ENCODE results near the gene CDK6.
"Not testable (repeated sequence)": the region's sequence is repeated elsewhere in the genome, so short reads cannot be mapped to it uniquely, and the experiment has no call there.

CDK6 gene

DNA sequence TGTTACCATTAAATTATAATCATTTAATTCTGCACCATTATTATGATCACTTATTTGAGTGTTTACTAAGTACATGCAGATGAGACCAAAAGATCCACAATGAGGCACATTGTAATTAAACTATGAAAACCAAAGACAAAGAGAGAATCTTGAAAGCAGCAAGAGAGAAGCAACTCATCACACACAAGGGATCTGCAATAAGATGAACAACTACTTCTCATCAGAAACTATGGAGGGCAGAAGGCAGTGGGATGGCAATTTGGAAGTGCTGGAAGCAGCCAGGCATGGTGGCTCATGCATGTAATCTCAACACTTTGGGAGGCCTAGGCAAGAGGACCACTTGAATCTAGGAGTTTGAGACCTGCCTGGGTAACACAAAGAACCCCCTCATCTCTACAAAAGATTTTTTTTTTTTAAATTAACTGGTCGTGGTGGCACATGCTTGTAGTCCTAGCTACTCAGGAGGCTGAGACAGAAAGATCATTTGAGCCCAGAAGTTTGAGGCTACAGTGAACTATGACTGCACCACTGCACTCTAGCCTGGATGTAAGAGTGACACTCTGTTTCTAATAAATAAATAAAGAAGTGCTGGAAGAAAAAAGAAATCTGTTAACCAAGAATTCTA, 47.7 kb downstream of the CDK6 start:
- DNase-seq: no peak

DNA sequence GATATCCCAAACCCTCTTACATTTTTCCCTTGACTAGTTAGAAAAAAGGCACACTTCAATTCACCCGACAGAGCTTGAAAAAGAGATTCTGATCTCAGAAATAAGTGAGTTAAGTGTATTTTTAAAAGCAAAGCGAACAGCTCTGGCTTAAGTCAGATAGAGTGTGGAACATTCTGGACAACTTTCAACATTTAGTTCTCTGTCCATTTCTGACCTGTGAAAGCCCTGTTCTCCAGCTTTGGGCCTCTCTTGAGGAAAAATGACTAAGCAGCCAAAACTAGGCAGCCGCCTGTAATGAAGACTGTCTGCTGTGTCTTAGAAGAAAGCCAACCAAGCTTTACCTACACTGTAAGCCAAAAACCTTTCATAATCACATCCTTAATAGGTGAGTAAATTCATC, 50.5 kb downstream of the CDK6 start:
- DNase-seq: no peak

DNA sequence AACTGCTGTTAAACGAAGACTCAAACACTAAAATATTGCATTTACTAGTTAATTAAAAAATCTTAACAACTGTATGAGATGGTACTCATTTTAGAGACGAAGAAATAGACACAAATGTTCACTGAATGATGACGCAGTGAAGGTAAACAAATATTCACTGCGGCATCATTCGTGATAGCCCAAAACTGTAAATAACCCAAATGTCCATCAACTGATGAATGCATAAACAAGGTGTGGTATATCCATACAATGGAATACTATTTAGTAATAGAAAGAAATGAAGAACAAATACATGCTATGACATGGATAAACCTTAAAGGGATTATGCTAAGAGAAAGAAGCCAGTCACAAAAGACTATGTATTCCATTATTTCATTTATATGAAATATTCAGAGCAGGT, 51.4 kb downstream of the CDK6 start:
- no peak for DNase-seq

DNA sequence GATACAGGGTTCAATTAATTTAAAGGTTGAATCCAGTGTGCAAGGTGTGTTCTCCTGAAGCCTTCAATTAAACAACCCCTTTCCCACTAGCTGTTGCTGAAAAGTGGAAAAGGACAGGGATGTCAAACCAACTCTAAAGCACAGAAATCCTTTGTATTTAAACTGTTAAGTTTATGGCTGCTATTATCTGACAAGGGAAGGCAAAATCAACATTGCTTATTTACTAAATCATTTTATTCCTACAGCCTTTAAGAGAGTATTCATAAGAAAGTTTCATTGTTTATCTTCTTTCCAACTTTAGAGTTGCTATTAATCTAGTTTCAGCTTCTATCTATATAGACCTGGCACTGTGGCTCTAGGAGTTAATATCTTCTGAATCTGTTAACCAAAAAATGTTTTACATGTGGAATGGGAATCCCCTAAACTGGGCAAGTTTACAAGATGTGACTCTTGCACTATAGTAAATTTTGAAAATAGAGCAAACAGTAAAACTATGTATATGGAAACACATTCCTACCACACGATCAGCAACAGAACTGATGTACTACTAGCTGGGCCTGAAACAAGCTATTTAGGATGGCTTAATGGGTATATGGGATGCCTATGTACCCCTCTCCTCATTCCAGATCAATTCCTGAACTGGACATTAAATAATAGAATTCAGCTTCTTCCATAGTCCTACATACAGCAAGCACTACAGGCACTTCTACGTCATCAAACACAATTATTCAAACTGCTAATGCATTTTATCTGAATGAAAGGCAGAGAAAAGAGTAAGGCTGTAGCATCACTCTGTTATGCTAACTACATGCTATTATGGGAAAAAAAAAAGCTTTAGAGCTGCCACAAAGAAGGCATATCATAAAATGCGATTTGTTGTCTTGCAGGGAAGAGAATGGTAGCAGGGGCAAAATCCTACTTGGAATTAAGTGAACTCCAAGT, 52.8 kb downstream of the CDK6 start:
- DNase-seq: no peak

DNA sequence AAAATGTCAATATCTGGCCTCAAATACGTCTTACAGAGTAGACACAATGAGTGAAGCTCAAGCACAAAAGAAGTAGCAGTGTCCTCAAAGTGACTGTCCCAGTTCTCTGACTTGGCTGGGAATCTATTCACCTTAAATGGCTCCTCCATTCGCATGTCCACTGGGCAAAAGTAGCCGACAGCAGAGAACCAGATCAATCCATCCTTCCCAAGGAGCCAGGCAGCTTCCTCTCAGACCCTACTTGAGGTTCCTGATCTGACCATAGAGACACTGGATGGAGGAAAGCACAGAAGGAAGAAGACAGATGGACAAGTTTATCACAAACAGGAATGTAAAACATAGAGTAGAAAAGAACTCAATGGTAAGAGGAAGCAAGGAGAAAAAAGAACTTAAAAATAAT, 53.5 kb downstream of the CDK6 start:
- no peak for DNase-seq

DNA sequence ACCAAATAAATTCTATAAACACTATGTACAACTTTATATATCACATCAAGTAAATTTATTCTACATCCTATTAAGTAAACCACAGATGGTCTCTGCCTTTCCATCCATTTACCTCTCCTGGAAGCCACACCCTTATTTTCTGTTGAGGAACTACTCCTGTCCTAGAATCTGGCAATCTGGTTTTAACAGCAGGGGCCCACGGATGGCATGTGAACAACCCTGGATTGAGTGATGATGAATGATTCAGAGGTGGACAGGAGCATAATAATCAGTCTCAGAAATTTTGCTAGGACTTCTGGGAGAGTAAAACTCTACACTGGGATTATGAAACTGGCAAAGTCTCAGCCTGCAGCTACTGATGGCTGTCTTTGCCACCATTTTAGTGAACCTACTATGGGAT, 54.1 kb downstream of the CDK6 start:
- DNase-seq: no peak

DNA sequence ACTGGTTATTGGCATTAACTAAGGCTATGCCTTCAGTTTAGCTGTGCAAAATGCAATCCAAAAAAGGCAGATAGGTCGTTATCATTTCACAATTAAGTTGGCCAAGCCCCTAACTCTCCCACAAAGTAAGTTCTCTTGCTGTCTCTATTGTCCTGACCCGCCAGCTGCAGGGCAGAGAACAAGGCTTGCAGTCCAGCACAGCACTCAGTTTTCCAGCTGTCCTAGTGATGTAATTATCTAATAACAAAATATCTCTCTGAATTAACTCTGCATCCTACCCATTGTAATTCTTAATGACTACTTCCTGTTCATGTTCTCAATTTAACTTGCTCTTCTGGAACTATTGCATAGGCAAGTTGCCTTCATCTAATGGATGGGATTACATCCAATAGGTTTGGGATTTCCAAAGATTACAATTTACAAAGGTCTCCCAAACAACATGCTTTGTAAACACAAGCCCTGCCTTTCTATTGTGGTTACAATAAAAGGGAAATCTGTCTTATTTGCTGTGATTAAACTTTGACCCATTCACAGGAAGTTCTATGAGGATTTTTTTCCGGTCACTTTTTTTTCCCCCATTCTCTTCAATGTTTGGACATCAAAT, 55.2 kb downstream of the CDK6 start:
- DNase-seq: no peak

DNA sequence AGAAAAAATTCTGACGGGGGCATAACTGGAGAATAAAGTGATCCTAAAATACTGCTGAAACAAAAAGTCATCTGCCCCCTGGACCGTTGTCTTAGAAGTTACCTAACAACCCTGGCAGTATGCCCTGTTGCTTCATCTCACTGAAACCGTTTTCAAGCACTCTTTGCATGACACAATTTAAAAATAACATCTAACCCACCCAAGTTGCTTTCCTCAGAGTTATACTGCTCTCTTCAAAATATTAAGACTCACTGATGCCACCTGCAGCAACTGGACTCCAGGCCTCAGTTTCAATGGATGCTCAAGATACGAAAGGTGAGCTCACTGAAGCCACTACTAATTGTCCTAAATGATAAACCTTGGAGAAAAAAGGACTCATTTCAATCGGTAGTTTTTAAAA, 57.4 kb downstream of the CDK6 start:
- DNase-seq: no peak

DNA sequence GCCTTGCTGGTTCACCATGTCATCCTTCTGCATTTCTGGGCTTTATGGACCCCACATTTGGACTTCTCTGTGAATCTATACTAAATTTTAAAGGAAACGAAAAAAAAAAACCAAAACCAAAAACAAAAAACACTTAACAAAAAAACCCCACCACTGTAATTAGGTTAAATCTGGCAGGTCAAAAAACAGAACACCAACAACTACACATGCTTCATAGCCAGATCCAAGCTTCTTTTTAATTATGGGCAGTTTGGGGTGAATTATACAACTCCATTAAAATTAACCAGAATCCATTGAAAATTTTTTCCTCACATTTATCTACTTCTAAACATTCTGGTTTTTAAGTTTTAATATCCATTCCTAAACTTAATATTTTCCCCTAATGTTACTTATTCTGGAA, 58.4 kb downstream of the CDK6 start:
- no peak for DNase-seq

DNA sequence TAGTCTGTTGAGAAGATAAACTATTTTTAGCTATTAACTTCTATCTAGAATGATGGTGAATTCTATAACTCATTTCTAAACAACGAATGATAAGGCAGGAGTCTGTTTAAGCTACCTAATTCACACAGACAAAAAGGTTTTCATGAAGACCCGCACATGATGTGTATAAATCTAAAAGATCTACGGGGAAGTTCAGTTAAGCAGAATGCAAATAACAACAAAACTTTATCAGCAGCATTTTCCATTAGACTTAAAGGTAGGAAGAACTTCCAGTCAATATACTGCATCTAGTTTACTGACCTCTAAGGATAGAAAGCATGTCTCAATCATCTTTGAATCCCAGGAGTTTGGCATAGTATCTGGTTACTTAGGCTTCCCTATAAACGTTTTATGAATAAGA, 62.6 kb downstream of the CDK6 start:
- DNase-seq: no peak

DNA sequence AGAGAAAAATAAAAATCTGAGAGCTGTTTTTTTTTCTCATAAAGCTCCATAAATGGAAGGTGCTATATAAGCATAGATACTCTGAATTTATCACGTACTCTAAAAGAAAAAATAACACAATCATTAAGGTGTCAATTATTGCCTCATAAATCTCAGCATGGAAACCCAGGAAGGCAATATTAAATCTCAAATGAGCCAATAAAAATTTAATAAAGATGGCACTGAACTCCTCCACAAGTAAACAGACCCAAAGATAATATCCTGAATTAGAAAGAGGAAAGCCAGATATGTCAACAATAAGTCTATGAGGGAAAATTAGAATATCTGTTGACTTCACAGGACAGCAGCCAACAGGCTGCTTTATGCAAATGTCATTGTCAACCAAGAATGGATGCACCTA, 66.5 kb downstream of the CDK6 start:
- no peak for DNase-seq

DNA sequence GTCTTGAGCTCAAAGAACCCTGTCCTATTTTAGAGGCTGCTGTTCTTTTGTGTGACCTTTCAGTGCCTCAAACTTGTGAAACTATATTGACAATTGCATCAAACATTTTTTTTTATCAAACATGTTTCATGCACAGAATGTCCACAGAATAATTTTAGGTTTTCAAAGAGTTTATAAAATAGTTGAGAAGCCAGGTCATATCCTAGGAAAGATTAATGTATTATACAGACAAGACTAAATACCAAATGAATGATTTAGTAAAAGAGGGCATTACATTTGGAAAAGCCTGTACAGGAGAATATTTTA, 67.0 kb downstream of the CDK6 start:
- DNase-seq: no peak

DNA sequence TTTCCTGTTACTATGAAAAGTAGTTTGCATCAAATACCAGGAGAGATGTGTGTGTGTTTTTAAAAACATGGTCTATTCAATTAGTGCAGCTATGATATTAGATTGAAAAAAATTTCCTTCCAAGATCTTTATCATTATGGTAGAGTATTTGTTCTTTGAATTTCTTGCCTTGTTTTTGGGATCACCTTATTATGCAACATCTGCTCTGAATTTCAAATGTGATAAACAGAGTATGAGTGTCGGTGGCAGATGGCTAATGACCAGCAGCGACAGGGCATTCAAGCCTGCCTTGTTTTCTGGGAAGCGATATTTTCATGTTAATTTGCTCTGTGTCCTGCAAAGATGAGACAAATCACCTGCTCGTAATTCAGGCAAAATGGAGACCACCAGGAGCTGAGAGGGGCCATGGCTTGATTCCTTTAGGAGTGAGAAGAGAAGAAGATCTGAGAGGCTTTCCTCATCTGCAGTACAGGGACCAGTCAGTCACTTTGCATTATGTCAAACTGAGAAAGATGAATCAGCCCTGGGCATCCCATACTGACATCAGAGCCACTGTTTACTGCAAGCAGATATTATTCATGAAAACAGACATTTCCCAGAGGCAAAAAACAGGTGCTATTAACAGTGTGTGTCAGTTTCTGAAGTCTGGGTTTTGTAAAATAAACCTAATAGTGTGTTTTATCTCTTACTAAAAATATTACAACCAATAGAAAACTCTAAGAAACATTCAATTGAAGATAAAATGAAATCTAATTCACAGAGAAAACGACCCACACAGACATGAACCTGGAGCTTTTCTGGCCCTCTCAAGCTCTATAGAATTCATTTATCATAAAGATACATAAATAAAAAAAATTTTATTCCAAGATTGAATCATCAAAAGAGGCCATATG, 67.6 kb downstream of the CDK6 start:
- no peak for DNase-seq

DNA sequence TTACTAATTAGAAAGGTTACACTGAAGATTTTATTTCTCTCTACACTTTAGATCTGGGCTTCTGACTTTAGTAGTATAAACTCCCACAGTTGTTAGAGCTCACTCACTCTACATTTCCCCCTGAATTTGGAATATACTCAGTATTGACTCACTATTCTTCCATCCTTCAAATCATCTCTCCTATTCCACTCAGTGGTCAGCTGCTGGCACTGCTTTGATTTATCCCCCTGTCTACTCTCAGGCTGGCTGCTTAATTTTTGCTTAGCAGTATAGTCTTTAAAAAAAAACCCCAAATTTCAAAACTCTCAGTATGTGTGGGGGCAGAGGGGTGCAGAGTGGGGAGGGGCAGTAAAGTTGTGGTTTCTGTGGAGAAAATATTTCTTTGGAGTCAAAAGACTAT, 68.9 kb downstream of the CDK6 start:
- DNase-seq: no peak

DNA sequence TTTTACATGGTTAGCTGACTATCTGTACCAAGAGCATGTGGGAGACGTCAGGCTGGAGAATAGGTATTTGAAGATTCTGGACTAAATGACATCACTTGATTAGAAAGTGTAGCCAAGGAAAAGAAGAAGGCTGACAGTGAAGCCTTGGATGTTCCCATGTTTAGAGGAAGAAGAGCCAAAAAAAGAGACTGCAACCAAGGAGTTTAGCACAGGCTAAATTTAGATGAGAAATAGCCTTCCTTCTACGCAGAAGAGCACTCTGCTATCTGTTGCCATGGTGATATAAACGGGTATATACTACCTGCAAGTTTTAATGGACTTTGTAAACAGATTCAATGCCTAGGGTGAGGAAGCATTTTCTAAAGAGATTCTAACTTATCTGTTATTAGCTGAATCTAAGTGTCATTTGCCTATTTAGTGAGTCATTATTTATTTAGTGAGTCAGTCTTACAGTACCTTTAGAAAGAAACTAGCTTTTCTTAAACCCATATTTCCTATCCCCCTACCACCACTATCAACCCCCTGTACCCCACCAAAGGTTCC, 69.8 kb downstream of the CDK6 start:
- no peak for DNase-seq

DNA sequence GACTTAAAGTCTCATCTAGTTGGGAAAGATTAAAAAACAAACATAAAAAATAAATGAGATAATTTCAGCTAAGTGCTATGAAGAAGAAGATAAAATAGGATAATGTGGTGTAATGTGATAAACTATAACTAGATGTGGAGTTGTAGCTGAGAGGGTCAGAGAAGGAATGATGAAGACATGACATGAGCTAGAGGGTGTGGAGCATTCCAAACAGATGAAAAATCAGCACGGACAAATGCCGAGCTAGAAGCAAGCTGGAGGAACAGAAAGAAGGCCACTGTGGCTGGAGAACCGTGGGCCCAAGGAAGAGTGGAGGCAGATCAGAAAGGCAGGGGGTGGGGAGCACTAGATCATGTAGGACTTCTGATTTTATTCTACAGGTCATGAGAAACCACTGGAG, 70.6 kb downstream of the CDK6 start:
- no peak for DNase-seq

DNA sequence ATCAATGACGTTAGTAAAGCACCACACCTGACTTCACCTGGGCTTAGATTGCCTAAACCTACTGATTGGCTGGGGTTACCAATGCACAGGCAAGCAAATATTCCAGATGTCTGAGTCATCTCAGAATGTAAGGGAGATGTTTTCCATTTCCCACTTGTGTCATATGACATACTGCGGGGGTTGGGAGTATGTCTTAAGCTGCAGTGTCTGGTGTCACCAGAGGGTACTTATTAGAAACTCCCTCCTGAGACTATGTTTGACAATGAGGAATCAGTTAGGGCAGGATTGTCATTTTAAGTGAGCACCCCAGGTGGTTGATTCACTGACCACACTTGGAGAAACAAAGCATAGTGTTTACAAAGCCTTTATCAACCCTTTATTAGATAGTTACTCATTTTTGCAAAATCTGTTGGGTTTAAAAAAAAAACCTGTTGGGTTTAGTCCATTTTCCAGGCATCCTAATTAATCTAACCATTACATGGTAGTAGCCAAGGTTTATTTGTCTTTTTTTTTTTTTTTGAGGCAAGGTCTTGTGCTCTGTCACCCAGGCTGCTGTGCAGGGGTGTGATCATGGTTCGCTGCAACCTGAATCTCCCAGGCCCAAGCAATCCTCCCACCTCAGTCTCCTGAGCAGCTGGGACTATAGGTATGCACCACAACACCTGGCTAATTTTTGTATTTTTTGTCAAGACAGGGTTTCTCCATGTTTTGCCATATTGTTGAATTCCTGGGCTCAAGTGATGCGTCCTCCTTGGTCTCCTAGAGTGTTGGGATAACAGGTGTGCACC, 72.5 kb downstream of the CDK6 start:
- no peak for DNase-seq

DNA sequence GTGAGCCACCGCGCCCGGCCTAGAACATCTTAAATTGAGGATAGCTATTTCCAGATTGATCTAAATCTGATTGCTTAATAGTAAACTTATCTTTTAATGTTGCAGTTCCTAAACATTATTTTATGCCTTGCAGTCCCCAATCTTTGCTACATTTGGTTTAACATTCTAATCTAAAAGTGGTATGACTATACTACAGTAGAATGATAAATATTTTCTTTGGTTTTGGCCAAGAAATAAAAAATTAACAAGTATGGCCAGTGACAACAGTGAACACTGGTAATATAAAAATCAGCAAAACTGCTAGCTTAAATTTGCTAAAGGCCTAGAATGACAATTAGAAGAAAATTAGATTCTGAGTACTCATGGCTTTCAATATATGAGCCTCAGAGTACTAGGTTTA, 73.5 kb downstream of the CDK6 start:
- DNase-seq: no peak

DNA sequence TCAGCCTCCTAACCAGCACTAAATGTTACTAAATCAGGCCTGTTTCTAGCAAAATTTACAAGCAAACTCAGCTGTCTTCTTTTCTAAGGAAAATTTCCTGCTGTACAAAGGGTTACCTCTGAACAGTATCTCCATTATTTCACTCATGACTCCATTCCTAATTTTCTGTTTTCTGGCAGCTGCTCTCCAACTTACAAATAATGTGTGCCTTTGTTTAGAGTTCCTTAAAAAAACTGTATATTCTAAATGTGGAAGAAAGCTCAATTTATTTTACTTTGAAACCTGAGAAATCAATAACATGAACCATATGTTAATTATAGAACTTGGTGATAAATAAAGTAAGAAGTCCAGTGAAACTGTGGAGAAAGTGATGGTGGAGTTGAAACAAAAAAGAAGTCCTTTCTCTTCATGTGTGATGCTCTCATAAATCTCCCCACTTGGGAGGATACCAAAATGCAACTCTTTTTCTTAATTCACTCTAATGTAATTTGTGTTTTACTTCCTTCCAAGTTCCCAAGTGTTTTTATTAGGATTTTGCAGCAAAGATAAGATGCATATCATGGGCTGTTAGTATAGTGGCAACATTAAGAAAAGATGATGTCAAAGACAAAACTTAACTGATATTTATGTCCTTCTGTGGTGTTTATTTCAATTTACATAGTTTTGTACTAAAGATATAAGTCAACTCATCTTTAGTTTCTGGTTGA, 74.8 kb downstream of the CDK6 start:
- DNase-seq: no peak

DNA sequence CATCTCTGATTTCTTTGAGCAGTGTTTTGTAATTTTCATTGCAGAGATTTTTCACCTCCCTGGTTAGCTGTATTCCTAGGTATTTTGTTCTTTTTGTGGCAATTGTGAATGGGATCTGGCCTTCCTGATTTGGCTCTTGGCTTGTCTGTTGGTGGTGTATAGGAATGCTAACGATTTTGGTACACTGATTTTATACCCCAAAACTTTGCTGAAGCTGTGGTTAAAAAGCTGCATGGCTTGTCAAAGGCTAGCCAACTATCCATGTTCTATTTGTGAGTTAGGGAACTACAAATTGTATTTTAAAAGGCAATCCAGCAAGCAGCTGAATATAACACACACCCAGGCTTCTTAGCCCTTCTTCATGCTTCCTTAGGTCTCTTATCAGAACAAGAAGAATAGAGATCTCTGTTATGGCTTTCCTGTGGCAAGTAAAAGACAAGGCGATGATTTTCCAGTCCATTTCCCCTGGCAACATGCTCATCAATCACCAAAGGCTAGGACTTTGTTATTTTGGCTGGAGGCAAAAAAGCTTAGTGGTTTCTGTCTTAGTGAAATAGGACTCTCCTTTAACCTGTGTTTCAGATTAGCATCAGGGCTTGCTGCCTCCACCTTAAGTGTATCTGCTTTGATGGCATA, 77.5 kb downstream of the CDK6 start:
- DNase-seq: no peak

DNA sequence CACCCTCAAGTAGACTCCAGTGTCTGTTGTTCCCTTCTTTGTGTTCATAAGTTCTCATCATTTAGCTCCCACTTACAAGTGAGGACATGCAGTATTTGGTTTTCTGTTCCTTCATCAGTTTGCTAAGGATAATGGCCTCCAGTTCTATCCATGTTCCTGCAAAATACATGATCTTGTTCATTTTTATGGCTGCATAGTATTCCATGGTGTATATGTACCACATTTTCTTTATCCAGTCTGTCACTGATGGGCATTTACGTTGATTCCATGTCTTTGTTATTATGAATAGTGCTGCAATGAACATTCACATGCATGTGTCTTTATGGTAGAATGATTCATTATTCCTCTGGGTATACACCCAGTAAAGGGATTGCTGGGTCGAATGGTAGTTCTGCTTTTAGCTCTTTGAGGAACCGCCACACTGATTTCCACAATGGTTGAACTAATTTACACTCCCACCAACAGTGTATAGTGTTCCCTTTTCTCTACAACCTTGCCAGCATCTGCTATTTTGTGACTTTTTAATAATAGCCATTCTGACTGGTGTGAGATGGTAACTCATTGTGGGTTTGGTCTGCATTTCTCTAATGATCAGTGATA, 79.0 kb downstream of the CDK6 start:
- not testable (repeated sequence) for DNase-seq
